GM23338 (cell line): ENCODE measurements around the gene SCP2. TPM values are rescaled to one million over a fixed set of nuclear protein-coding genes. Genes with fewer than 3 reads are reported as not detected.
A peak's percentile ranks its signal among the peaks of the same experiment; 100 is the strongest.

Source experiments
- ATAC-seq: fragments of 200-7000 bp; cut with Tn5 transposase; 3 replicates; pipeline ENCODE4 v1.9.1; 2020
- DNase-seq: peaks from one replicate; pipeline ENCODE4 v3.0.0-alpha.2; 2015; ENCODE audit warnings: low spot score
- H2AFZ ChIP-seq: fragments of 200-600 bp; sonication (generic); 2 replicates; pipeline ENCODE4 v1.8.0; 2016; ENCODE audit warnings: antibody characterized with exemption, mild to moderate bottlenecking, moderate library complexity
- H3F3A ChIP-seq: fragments of 200-600 bp; sonication (generic); replicated peaks from 2 replicates; pipeline ENCODE4 v1.8.0; 2017; ENCODE audit warnings: antibody characterized with exemption, mixed run types, low read depth
- H3K27ac ChIP-seq: fragments of 200-600 bp; sonication (generic); 2 replicates; pipeline ENCODE4 v1.6.1; 2016; ENCODE audit warnings: low read depth
- H3K27me3 ChIP-seq: fragments of 200-600 bp; sonication (generic); 2 replicates; pipeline ENCODE4 v1.8.0; 2016; ENCODE audit warnings: mild to moderate bottlenecking, mixed run types, moderate library complexity; ENCODE audit not compliant: insufficient read depth
- H3K36me3 ChIP-seq: fragments of 200-600 bp; sonication (generic); 2 replicates; pipeline ENCODE4 v1.8.0; 2016; ENCODE audit warnings: mild to moderate bottlenecking; ENCODE audit not compliant: insufficient read depth
- H3K4me1 ChIP-seq: fragments of 200-600 bp; sonication (generic); 2 replicates; pipeline ENCODE4 v1.8.0; 2016; ENCODE audit warnings: mild to moderate bottlenecking, moderate library complexity; ENCODE audit not compliant: insufficient read depth
- H3K4me2 ChIP-seq: fragments of 200-600 bp; sonication (generic); 2 replicates; pipeline ENCODE4 v1.7.1; 2017; ENCODE audit warnings: mixed run types
- H3K4me3 ChIP-seq: fragments of 200-600 bp; sonication (generic); 2 replicates; pipeline ENCODE4 v1.6.1; 2016; ENCODE audit warnings: mixed run types
- H3K79me2 ChIP-seq: fragments of 200-600 bp; sonication (generic); replicated peaks from 2 replicates; pipeline ENCODE4 v1.8.0; 2017; ENCODE audit warnings: mild to moderate bottlenecking; ENCODE audit not compliant: insufficient read depth
- H3K9me2 ChIP-seq: fragments of 200-600 bp; sonication (generic); 2 replicates; pipeline ENCODE4 v1.8.0; 2017; ENCODE audit not compliant: insufficient read depth
- H4K20me1 ChIP-seq: fragments of 200-600 bp; sonication (generic); replicated peaks from 2 replicates; pipeline ENCODE4 v1.8.0; 2017; ENCODE audit warnings: mild to moderate bottlenecking; ENCODE audit not compliant: insufficient read depth
- H3K27ac Mint-ChIP-seq: 2 replicates; pipeline ENCODE4 v1.8.0; 2020; ENCODE audit warnings: inconsistent platforms, mild to moderate bottlenecking, moderate library complexity, mixed read lengths
- H3K27me3 Mint-ChIP-seq: 3 replicates; pipeline ENCODE4 v1.8.0; 2022; ENCODE audit warnings: low read depth, mild to moderate bottlenecking, moderate library complexity, mixed read lengths, inconsistent platforms; ENCODE audit not compliant: insufficient read depth, poor library complexity
- H3K36me3 Mint-ChIP-seq: 3 replicates; pipeline ENCODE4 v1.8.0; 2021; ENCODE audit warnings: low read depth, mild to moderate bottlenecking, inconsistent platforms, moderate library complexity, mixed read lengths
- H3K4me1 Mint-ChIP-seq: 3 replicates; pipeline ENCODE4 v1.8.0; 2020; ENCODE audit warnings: mild to moderate bottlenecking, inconsistent platforms, mixed read lengths
- H3K4me3 Mint-ChIP-seq: 3 replicates; pipeline ENCODE4 v1.8.0; 2021; ENCODE audit warnings: moderate library complexity, mild to moderate bottlenecking, inconsistent platforms, mixed read lengths
- H3K9me3 Mint-ChIP-seq: 3 replicates; pipeline ENCODE4 v1.8.0; 2020; ENCODE audit warnings: moderate library complexity, mild to moderate bottlenecking, inconsistent platforms, mixed read lengths
- CREB1 ChIP-seq: fragments of 250-450 bp; sonication (Bioruptor Pico); IDR thresholded peaks from 2 replicates; pipeline ENCODE4 v1.5.0; 2020; ENCODE audit warnings: low read depth, mild to moderate bottlenecking, moderate library complexity
- CTCF ChIP-seq, 2 experiments: fragments of 200-600 bp in 1 of 2; sonication (generic) in 1 of 2; conservative IDR thresholded peaks; 2 replicates each; pipeline versions ENCODE4 v1.5.1 to v1.6.1; 2016 to 2017; ENCODE audit warnings: antibody characterized with exemption in 2 of 2, low read depth in 2 of 2, mild to moderate bottlenecking in 2 of 2, moderate library complexity in 1 of 2
- JUNB ChIP-seq: IDR thresholded peaks from one replicate; pipeline ENCODE4 v1.6.1; 2016; ENCODE audit warnings: antibody characterized with exemption; ENCODE audit not compliant: unreplicated experiment
- POLR2AphosphoS5 ChIP-seq: IDR thresholded peaks from 2 replicates; pipeline ENCODE4 v1.6.1; 2016; ENCODE audit warnings: antibody characterized with exemption, low read depth
- REST ChIP-seq: IDR thresholded peaks from one replicate; pipeline ENCODE4 v1.6.1; 2018; ENCODE audit warnings: antibody characterized with exemption; ENCODE audit not compliant: unreplicated experiment
- STAT1 ChIP-seq: IDR thresholded peaks from one replicate; pipeline ENCODE4 v1.6.1; 2016; ENCODE audit warnings: antibody characterized with exemption; ENCODE audit not compliant: unreplicated experiment
- ZNF331 ChIP-seq: fragments of 250-450 bp; sonication (Bioruptor Pico); IDR thresholded peaks from 2 replicates; pipeline ENCODE4 v1.5.0; 2020; ENCODE audit warnings: low read depth, mild to moderate bottlenecking, moderate library complexity
- polyA plus RNA-seq: library from polyadenylated mRNA; unstranded; fragments of >200 nt; fragmentation: Nextera tagmentation; extraction: Ambion mirVana; gene quantifications from 2 replicates; pipeline ENCODE4 v1.2.1, GENCODE V29; 2016
- total RNA-seq: library from RNA; depleted of rRNA; stranded (reverse); fragments of >200 nt; shearing (Covaris generic); gene quantifications from 2 replicates; pipeline ENCODE4 v1.2.3, GENCODE V29; 2014
- TF ChIP-seq, protein P1 (sequence below): IDR thresholded peaks from 2 replicates; pipeline ENCODE4 v1.6.1; 2016; ENCODE audit warnings: antibody characterized with exemption

SCP2 gene
- total and polyA plus RNA-seq, 2 experiments from 2014 or later = 66.3 to 116 TPM

DNA sequence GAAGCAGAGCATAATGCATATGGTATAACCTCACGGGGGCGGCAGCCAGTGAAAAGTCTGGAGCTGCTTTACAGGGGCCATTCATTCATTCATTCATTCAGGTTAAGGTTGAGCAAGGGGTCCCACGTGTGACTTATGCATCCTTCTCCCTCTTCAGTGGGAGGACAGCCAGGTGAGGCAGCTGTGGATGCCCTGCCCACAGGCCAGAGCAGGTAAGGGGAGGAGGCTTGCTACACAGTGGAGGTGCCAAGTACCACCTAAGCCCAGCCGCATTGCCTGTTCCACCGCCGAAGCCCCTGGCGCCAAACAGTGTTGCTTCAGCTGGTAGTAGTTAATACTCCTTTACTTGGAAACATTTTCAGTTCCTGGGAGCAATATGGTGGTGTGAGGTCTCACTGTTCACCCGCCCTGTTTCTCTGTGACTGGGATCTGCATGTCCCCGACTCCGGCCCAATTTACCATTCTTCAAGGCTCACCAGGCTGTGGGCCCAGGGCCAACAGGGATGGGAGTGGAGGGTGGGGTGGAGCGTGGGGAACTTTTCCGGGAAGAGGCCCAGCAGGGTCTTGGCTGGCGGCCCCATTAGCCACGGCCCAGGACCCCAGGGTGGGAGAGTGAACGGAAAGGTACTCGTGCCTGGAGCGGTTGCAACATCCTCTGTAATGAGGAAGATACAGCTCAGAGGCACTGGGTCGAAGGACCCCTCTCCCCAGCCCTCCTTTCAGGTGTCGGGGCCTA lies 134.2 kb downstream of the SCP2 start:
- peaks cover 65% of the 10 kb centered on the region for H3K27me3 ChIP-seq

DNA sequence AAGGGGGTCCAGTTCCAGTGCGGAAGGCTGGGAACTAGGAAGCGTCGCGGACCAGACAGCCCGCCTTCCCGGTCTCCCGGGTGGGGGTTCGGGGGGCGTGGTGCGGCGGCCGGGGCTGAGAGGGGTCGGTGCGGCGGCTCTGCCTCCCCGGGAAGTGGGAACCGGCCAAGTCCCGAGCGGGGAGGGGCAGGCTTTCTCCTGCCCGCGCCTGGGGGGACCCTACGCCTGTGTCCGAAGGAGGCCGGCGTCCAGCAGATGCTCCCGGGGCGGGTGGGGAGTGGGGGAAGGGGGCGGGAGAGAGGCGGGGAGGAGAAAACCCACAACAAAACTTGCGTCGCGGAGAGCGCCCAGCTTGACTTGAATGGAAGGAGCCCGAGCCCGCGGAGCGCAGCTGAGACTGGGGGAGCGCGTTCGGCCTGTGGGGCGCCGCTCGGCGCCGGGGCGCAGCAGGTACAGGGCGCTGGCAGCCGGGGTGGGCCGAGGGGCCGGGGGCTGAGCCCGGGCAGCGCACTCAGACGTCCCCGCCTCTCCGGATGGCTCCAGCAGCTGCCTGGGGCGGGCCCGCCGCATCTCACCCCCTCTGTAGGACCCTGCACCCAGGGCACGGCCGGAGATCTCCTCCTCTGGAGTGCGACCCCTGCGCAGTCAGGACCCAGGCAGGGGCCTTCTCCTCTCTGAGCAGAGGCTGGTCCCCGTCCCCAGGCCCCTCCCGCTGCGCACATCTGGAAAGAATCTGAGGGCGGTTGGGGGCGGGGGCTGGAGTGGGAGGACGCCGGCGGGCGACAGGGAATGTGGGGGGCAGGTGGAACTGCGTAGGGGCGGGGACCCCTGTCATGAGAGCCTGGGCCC lies 135.0 kb downstream of the SCP2 start, which contains the start of gene PODN:
Gene PODN (plus strand): TSS at position 355 of the 849 bp plus-strand sequence. CDS start 7,643 bp downstream, outside the sequence.
- Histone ChIP-seq H3K4me3 (peak within 1 kb of the TSS; percentile 85), H3K36me3 (no peaks in the 10 kb centered on the region), H4K20me1 (no peaks in the 10 kb centered on the region), H3F3A (no peaks in the 10 kb centered on the region), H3K4me1 (peaks cover 6% of the 10 kb centered on the region; the same call in 1 of the 2 replicates), H2AFZ (peak within 1 kb of the TSS; percentile 100), H3K27me3 (peaks cover 65% of the 10 kb centered on the region), H3K27ac (no peak within 1 kb of the TSS), H3K79me2 (no peaks in the 10 kb centered on the region), H3K9me2 (no peaks in the 10 kb centered on the region), H3K4me2 (peak within 1 kb of the TSS; percentile 95)
- DNase-seq (peak; percentile 59), ATAC-seq (peak; percentile 61)
- Mint-ChIP-seq H3K9me3 (no peaks in the 10 kb centered on the region), H3K4me1 (no peaks in the 10 kb centered on the region; the same call in 2 of the 3 replicates), H3K27me3 (peaks cover 49% of the 10 kb centered on the region), H3K4me3 (peak within 1 kb of the TSS; percentile 72), H3K27ac (no peak within 1 kb of the TSS), H3K36me3 (no peaks in the 10 kb centered on the region)
- TF ChIP-seq CTCF (conservative IDR thresholded peaks at IDR 0.05; ENCODE audit: low read depth in 2 of 2) = no peak
- no peak for TF ChIP-seq REST
- TF ChIP-seq, protein P1, sequence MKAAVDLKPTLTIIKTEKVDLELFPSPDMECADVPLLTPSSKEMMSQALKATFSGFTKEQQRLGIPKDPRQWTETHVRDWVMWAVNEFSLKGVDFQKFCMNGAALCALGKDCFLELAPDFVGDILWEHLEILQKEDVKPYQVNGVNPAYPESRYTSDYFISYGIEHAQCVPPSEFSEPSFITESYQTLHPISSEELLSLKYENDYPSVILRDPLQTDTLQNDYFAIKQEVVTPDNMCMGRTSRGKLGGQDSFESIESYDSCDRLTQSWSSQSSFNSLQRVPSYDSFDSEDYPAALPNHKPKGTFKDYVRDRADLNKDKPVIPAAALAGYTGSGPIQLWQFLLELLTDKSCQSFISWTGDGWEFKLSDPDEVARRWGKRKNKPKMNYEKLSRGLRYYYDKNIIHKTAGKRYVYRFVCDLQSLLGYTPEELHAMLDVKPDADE = no peak
- no peak for TF ChIP-seq POLR2AphosphoS5
- no peak for TF ChIP-seq ZNF331

More for the DNA sequence above, 134.2 kb downstream of the SCP2 start:
- H3K27ac ChIP-seq = no peak overlapping the region
- H3K4me1 ChIP-seq = peaks cover 6% of the 10 kb centered on the region; the same call in 1 of the 2 replicates
- DNase-seq = no peak
- TF ChIP-seq JUNB (no peak), CREB1 (CRISPR knock-in tag) (no peak), STAT1 (no peak), CTCF (conservative IDR thresholded peaks at IDR 0.05; ENCODE audit: low read depth in 2 of 2) (no peak)
- TF ChIP-seq, protein P1 = no peak
- no peaks in the 10 kb centered on the region for H3K79me2 ChIP-seq
- Mint-ChIP-seq H3K36me3 (no peaks in the 10 kb centered on the region), H3K4me1 (no peaks in the 10 kb centered on the region; the same call in 2 of the 3 replicates), H3K27ac (no peak overlapping the region), H3K9me3 (no peaks in the 10 kb centered on the region), H3K4me3 (peak overlapping the region; percentile 72), H3K27me3 (peaks cover 49% of the 10 kb centered on the region)
- H4K20me1 ChIP-seq = no peaks in the 10 kb centered on the region
- H3K4me3 ChIP-seq = peak overlapping the region; percentile 85
- peak overlapping the region; percentile 100 for H2AFZ ChIP-seq
- H3K36me3 ChIP-seq = no peaks in the 10 kb centered on the region
- no peaks in the 10 kb centered on the region for H3F3A ChIP-seq
- peak overlapping the region; percentile 95 for H3K4me2 ChIP-seq
- ATAC-seq = peak; percentile 14; the same call in 1 of the 3 replicates
- H3K9me2 ChIP-seq = no peaks in the 10 kb centered on the region
